ENCODE data around the gene GART. TPM values are rescaled to one million over a fixed set of nuclear protein-coding genes. Genes with fewer than 3 reads are reported as not detected.

Gene GART
- total RNA-seq, 1 experiment from 2014 or later, result 162 TPM

GRCh38 chr21:33539616-33540015 lies 2.3 kb downstream of the GART start:
- no peak overlapping the region for H3K4ac ChIP-seq (ENCODE audit: low read depth, low read length)
- TF ChIP-seq, protein P1, sequence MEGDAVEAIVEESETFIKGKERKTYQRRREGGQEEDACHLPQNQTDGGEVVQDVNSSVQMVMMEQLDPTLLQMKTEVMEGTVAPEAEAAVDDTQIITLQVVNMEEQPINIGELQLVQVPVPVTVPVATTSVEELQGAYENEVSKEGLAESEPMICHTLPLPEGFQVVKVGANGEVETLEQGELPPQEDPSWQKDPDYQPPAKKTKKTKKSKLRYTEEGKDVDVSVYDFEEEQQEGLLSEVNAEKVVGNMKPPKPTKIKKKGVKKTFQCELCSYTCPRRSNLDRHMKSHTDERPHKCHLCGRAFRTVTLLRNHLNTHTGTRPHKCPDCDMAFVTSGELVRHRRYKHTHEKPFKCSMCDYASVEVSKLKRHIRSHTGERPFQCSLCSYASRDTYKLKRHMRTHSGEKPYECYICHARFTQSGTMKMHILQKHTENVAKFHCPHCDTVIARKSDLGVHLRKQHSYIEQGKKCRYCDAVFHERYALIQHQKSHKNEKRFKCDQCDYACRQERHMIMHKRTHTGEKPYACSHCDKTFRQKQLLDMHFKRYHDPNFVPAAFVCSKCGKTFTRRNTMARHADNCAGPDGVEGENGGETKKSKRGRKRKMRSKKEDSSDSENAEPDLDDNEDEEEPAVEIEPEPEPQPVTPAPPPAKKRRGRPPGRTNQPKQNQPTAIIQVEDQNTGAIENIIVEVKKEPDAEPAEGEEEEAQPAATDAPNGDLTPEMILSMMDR (conservative IDR thresholded peaks at IDR 0.05), result no peak
- H3K36me3 Mint-ChIP-seq (ENCODE audit: insufficient read depth in 1 of 3, low read depth in 3 of 3), result peaks cover 37 to 69% (median 58%) of the 10 kb centered on the region in 3 experiments
- H3K4me1 ChIP-seq (ENCODE audit: insufficient read depth, low read length), result no peaks in the 10 kb centered on the region
- H3K79me2 ChIP-seq (ENCODE audit: insufficient read depth, low read length), result peaks cover 30% of the 10 kb centered on the region
- H3K27me3 Mint-ChIP-seq (ENCODE audit: low read depth), result no peaks in the 10 kb centered on the region
- no peak overlapping the region for H4K5ac ChIP-seq (ENCODE audit: insufficient read length, low read depth, low read length)
- peaks cover 17 to 18% of the 10 kb centered on the region in 2 experiments for H3K4me1 Mint-ChIP-seq
- no peak overlapping the region for H3K14ac ChIP-seq (ENCODE audit: insufficient read depth, low read length)
- H3K27me3 ChIP-seq (ENCODE audit: insufficient read depth, low read length), result no peaks in the 10 kb centered on the region
- H3K27ac ChIP-seq (ENCODE audit: insufficient read length, low read depth, low read length), result no peak overlapping the region
- H3K4me2 ChIP-seq (ENCODE audit: insufficient read depth, insufficient read length, low read length), result no peak overlapping the region
- no peak for DNase-seq
- no peaks in the 10 kb centered on the region for H3K23me2 ChIP-seq (ENCODE audit: insufficient read length, low read depth, low read length, poor library complexity, severe bottlenecking)
- H2BK5ac ChIP-seq (ENCODE audit: insufficient read length, low read length), result no peak overlapping the region
- H4K20me1 ChIP-seq (ENCODE audit: control insufficient read depth, insufficient read depth, insufficient read length), result no peaks in the 10 kb centered on the region
- no peak overlapping the region for H2BK15ac ChIP-seq (ENCODE audit: low read depth, low read length)
- H3K9ac ChIP-seq (ENCODE audit: extremely low read depth, insufficient read length, low read length), result no peak overlapping the region
- H4K8ac ChIP-seq (replicated peaks; ENCODE audit: insufficient read length, low read depth, low read length), result no peak overlapping the region
- no peak overlapping the region for H2BK12ac ChIP-seq (ENCODE audit: insufficient read length, low read depth, low read length)
- no peaks in the 10 kb centered on the region; a peak in 2 of 5 replicates for H3K9me3 Mint-ChIP-seq
- no peak overlapping the region for H4K91ac ChIP-seq (ENCODE audit: insufficient read length, low read depth, low read length)
- H2AFZ ChIP-seq (ENCODE audit: low read length), result no peak overlapping the region
- H3K18ac ChIP-seq (ENCODE audit: insufficient read length, low read depth, low read length), result no peak overlapping the region
- H3K56ac ChIP-seq (ENCODE audit: insufficient read length, low read depth, low read length), result no peak overlapping the region
- no peak overlapping the region for H2BK20ac ChIP-seq (ENCODE audit: low read depth, low read length, poor library complexity, severe bottlenecking)
- no peak overlapping the region for H3K23ac ChIP-seq (ENCODE audit: insufficient read length, low read depth, low read length)
- no peak overlapping the region for H2AK5ac ChIP-seq (ENCODE audit: insufficient read length, low read length)
- H3K27ac Mint-ChIP-seq, result no peak overlapping the region
- peaks cover 7% of the 10 kb centered on the region for H3K79me1 ChIP-seq (ENCODE audit: insufficient read depth, low read depth, low read length, poor library complexity, severe bottlenecking)
- H3T11ph ChIP-seq (ENCODE audit: low read length), result no peak overlapping the region
- WGBS (ENCODE audit: extremely low coverage, insufficient read length, low lambda C conversion rate), result no CpG with 5 or more reads among the region's 4 CpGs
- H2BK120ac ChIP-seq (ENCODE audit: low read depth, low read length, poor library complexity, severe bottlenecking), result no peak overlapping the region
- no peak overlapping the region for H3K4me3 Mint-ChIP-seq
- H3K9me3 ChIP-seq (ENCODE audit: control insufficient read depth, low read depth, low read length), result no peaks in the 10 kb centered on the region
